HTERT RPE-1 (cell line): ENCODE measurements around the gene SLC25A25.
"Not testable (repeated sequence)": the region's sequence is repeated elsewhere in the genome, so short reads cannot be mapped to it uniquely, and the experiment has no call there.

ENCODE experiments used
- in situ Hi-C: fragments of 300-500 bp; cut with MboI; formaldehyde crosslinking; loops from 4 replicates; pipeline ENCODE4 v1.14.3; 2020; ENCODE audit warnings: low sequenced_read_pairs

The SLC25A25 gene

GRCh38 chr9:128108269-128109049 lies 40.4 kb downstream of the SLC25A25 start:
- in situ Hi-C loops = no loop called here

GRCh38 chr9:128109050-128109709 lies 41.1 kb downstream of the SLC25A25 start:
- in situ Hi-C loops = no loop called here

- in situ Hi-C loops = not testable (repeated sequence)
Observed at GRCh38 chr9:128111726-128112125, 43.7 kb downstream of the SLC25A25 start.

- in situ Hi-C loops = no loop called here
Observed at GRCh38 chr9:128113526-128114325, 45.7 kb downstream of the SLC25A25 start.

GRCh38 chr9:128114326-128115186 lies 46.5 kb downstream of the SLC25A25 start:
- in situ Hi-C loops = no loop called here

GRCh38 chr9:128115187-128116103 lies 47.4 kb downstream of the SLC25A25 start:
- in situ Hi-C loops = no loop called here

GRCh38 chr9:128116104-128117083 lies 48.4 kb downstream of the SLC25A25 start:
- in situ Hi-C loops = no loop called here

GRCh38 chr9:128117613-128118471 lies 49.8 kb downstream of the SLC25A25 start:
- in situ Hi-C loops = no loop called here

- in situ Hi-C loops = no loop called here
Observed at GRCh38 chr9:128118472-128118857, 50.4 kb downstream of the SLC25A25 start.

GRCh38 chr9:128118971-128119665 lies 51.1 kb downstream of the SLC25A25 start:
- in situ Hi-C loops = no loop called here

GRCh38 chr9:128120061-128120740 lies 52.2 kb downstream of the SLC25A25 start:
- in situ Hi-C loops = no loop called here

- in situ Hi-C loops = no loop called here
Observed at GRCh38 chr9:128120741-128121465, 52.9 kb downstream of the SLC25A25 start.

GRCh38 chr9:128121466-128121810 lies 53.4 kb downstream of the SLC25A25 start:
- in situ Hi-C loops = no loop called here

- in situ Hi-C loops = no loop called here
Observed at GRCh38 chr9:128121924-128122808, 54.1 kb downstream of the SLC25A25 start.

- in situ Hi-C loops = no loop called here
Observed at GRCh38 chr9:128122809-128123175, 54.8 kb downstream of the SLC25A25 start.
